Endodermal cell (in vitro differentiated cells): Measurements from ENCODE around the gene SERPINB5. TPM values are rescaled to one million over a fixed set of nuclear protein-coding genes. Genes with fewer than 3 reads are reported as not detected.

ENCODE experiments used
- DNase-seq: peaks from one replicate; pipeline ENCODE4 v3.0.0-alpha.2; 2017
- H3K27ac ChIP-seq: 2 replicates; pipeline ENCODE4 v1.5.1; 2013; ENCODE audit warnings: mild to moderate bottlenecking, low read depth, low read length, moderate library complexity
- H3K27me3 ChIP-seq: 2 replicates; pipeline ENCODE4 v1.6.1; 2013; ENCODE audit warnings: mild to moderate bottlenecking, low read length, moderate library complexity; ENCODE audit not compliant: insufficient read depth, control insufficient read depth, poor library complexity, severe bottlenecking
- H3K36me3 ChIP-seq: 2 replicates; pipeline ENCODE4 v1.7.0; 2013; ENCODE audit warnings: mild to moderate bottlenecking, low read length, moderate library complexity; ENCODE audit not compliant: control insufficient read depth, insufficient read depth
- H3K4me1 ChIP-seq: one replicate; pipeline ENCODE4 v1.7.0; 2013; ENCODE audit warnings: low read length; ENCODE audit not compliant: control insufficient read depth, insufficient read depth
- H3K4me3 ChIP-seq: 2 replicates; pipeline ENCODE4 v1.5.1; 2013; ENCODE audit warnings: mild to moderate bottlenecking, low read length, moderate library complexity
- H3K9ac ChIP-seq: 2 replicates; pipeline ENCODE4 v1.6.1; 2013; ENCODE audit warnings: mild to moderate bottlenecking, low read length, moderate library complexity; ENCODE audit not compliant: poor library complexity, severe bottlenecking; ENCODE audit errors: extremely low read depth
- H3K9me3 ChIP-seq: 2 replicates; pipeline ENCODE4 v1.6.1; 2013; ENCODE audit warnings: mild to moderate bottlenecking, low read length, moderate library complexity; ENCODE audit not compliant: control insufficient read depth
- H3K27ac Mint-ChIP-seq: 2 replicates; pipeline ENCODE4 v1.8.0; 2020; ENCODE audit warnings: mixed read lengths
- H3K27me3 Mint-ChIP-seq: 2 replicates; pipeline ENCODE4 v1.8.0; 2021; ENCODE audit warnings: mild to moderate bottlenecking, mixed read lengths; ENCODE audit not compliant: insufficient read depth
- H3K36me3 Mint-ChIP-seq: 2 replicates; pipeline ENCODE4 v1.8.0; 2020; ENCODE audit warnings: low read depth, mixed read lengths
- H3K4me1 Mint-ChIP-seq: 2 replicates; pipeline ENCODE4 v1.8.0; 2020; ENCODE audit warnings: mixed read lengths
- H3K4me3 Mint-ChIP-seq: 2 replicates; pipeline ENCODE4 v1.8.0; 2020; ENCODE audit warnings: mild to moderate bottlenecking, moderate library complexity, mixed read lengths
- H3K9me3 Mint-ChIP-seq: 2 replicates; pipeline ENCODE4 v1.8.0; 2020; ENCODE audit warnings: mild to moderate bottlenecking, mixed read lengths
- WGBS, 2 experiments: methylation state at CpG; one replicate each; pipeline versions ENCODE4 v1.1.5 to v1.1.7; 2013; ENCODE audit warnings: missing lambda C conversion rate in 2 of 2, mixed read lengths in 1 of 2; ENCODE audit not compliant: insufficient coverage in 1 of 2, insufficient read length in 1 of 2; 5-methylcytosine and 5-hydroxymethylcytosine counted together
- total RNA-seq, 2 donors: library from RNA; stranded (reverse); fragmentation: NEBNext Ultra II Directional in 1 of 2; extraction: Animal tissue kit (Norgen Biotek cat#: 25700) in 1 of 2; gene quantifications; 2 replicates in 1 of 2; 3 replicates in 1 of 2; pipeline ENCODE4 v1.2.1, GENCODE V29; 2021
- TF ChIP-seq, protein P1 (sequence below): fragments of 200-600 bp; sonication (generic); conservative IDR thresholded peaks from 2 replicates; pipeline ENCODE4 v1.5.0; 2021; ENCODE audit warnings: antibody characterized with exemption, mild to moderate bottlenecking

SERPINB5 gene
- total RNA-seq, 2 donors from 2014 or later = 3.3 TPM; not detected in 1

DNA sequence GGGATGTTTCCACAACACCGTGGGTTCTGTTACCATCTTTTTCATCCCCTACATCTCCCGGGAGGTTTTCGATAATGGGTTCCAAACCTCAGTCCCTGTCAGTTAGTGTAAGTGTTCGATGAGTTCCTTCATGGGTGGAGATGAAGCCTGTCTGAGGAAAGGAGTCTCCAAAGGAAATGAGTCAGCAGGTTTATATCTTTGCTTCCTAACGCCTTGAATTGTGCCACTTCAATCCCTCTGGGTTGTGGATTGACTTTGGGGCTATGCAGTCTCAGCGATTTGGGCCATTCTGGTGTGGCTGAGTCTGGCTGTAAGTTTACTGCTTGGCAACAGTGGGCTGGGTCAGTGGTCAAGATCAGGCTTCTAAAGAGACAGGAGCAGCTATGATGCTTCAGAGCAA, 1.2 kb downstream of the SERPINB5 start:
- Histone ChIP-seq H3K27ac (no peak overlapping the region), H3K9ac (no peak overlapping the region), H3K4me1 (peaks cover 2% of the 10 kb centered on the region), H3K36me3 (no peaks in the 10 kb centered on the region), H3K27me3 (no peaks in the 10 kb centered on the region), H3K4me3 (no peak overlapping the region), H3K9me3 (no peaks in the 10 kb centered on the region)
- H3K36me3 Mint-ChIP-seq = no peaks in the 10 kb centered on the region
- peak; percentile 62 for DNase-seq
- H3K27ac Mint-ChIP-seq = peak overlapping the region; percentile 23
- peak overlapping the region; percentile 52 for H3K4me3 Mint-ChIP-seq
- TF ChIP-seq, protein P1, sequence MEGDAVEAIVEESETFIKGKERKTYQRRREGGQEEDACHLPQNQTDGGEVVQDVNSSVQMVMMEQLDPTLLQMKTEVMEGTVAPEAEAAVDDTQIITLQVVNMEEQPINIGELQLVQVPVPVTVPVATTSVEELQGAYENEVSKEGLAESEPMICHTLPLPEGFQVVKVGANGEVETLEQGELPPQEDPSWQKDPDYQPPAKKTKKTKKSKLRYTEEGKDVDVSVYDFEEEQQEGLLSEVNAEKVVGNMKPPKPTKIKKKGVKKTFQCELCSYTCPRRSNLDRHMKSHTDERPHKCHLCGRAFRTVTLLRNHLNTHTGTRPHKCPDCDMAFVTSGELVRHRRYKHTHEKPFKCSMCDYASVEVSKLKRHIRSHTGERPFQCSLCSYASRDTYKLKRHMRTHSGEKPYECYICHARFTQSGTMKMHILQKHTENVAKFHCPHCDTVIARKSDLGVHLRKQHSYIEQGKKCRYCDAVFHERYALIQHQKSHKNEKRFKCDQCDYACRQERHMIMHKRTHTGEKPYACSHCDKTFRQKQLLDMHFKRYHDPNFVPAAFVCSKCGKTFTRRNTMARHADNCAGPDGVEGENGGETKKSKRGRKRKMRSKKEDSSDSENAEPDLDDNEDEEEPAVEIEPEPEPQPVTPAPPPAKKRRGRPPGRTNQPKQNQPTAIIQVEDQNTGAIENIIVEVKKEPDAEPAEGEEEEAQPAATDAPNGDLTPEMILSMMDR = no peak
- H3K4me1 Mint-ChIP-seq = peaks cover 7% of the 10 kb centered on the region
- H3K27me3 Mint-ChIP-seq = no peaks in the 10 kb centered on the region
- 78 to 89% methylated on average over 2 to 6 of the region's 6 CpGs for WGBS, 2 experiments
- no peaks in the 10 kb centered on the region for H3K9me3 Mint-ChIP-seq

DNA sequence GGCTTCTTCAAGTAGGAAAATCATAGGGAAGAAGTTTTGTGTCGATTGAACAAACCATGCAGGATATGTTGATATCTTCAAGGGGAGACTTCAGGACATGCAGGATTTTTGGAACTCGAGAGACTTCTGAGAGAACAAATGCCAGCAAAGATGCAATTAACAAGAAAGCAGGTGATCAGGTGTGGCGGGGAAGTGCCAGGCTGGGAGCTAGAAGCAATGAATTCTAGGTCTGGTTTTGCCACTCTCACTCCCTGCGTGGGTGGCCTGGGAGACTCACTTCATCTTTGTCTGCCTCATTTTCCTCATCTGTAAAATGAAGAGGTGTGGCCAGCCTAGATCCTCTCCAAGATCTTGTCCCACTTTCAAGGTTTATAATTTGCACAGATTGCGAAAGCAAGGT, 3.1 kb downstream of the SERPINB5 start:
- WGBS, 2 experiments = 73 to 88% methylated on average over 3 to 5 of the region's 5 CpGs
- no peaks in the 10 kb centered on the region for H3K27me3 ChIP-seq
- H3K4me1 Mint-ChIP-seq = peaks cover 7% of the 10 kb centered on the region
- no peaks in the 10 kb centered on the region for H3K36me3 Mint-ChIP-seq
- no peaks in the 10 kb centered on the region for H3K9me3 Mint-ChIP-seq
- H3K4me3 Mint-ChIP-seq = no peak overlapping the region
- H3K4me3 ChIP-seq = no peak overlapping the region
- DNase-seq = no peak
- no peak overlapping the region for H3K27ac Mint-ChIP-seq
- peaks cover 2% of the 10 kb centered on the region for H3K4me1 ChIP-seq
- TF ChIP-seq, protein P1 = no peak
- H3K36me3 ChIP-seq = no peaks in the 10 kb centered on the region
- H3K27me3 Mint-ChIP-seq = no peaks in the 10 kb centered on the region
- H3K9me3 ChIP-seq = no peaks in the 10 kb centered on the region
- H3K9ac ChIP-seq = no peak overlapping the region
- H3K27ac ChIP-seq = no peak overlapping the region

DNA sequence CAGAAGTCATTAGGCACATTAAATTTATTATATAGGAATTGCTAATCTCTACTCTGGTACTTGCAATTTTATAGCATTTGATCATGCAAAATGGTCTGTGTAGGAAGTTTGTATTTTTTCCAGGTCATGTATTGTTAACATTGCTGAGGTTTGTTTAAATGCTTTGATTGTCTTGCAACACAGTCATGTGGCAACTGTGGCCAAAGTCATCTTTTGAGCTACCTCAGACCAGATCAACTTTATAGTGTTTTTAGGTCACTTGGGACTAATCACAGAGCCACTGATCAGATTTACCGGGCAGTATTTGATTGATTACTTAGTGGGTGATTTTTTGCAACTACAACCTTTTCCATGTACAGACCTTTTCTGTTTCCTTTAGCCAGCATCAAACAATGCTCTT, 3.7 kb downstream of the SERPINB5 start:
- no peak for DNase-seq
- Mint-ChIP-seq H3K4me3 (no peak overlapping the region), H3K27ac (no peak overlapping the region), H3K4me1 (peaks cover 7% of the 10 kb centered on the region), H3K27me3 (no peaks in the 10 kb centered on the region), H3K9me3 (no peaks in the 10 kb centered on the region), H3K36me3 (no peaks in the 10 kb centered on the region)
- Histone ChIP-seq H3K9ac (no peak overlapping the region), H3K27ac (no peak overlapping the region), H3K36me3 (no peaks in the 10 kb centered on the region), H3K9me3 (no peaks in the 10 kb centered on the region), H3K27me3 (no peaks in the 10 kb centered on the region), H3K4me3 (no peak overlapping the region), H3K4me1 (peaks cover 2% of the 10 kb centered on the region)
- 100% methylated on average over 1 of the region's 1 CpG; no CpG with 5 or more reads in 1 of the 2 experiments for WGBS, 2 experiments
- TF ChIP-seq, protein P1 = no peak
